Measurements from ENCODE around the gene BIRC7. TPM values are rescaled to one million over a fixed set of nuclear protein-coding genes. Genes with fewer than 3 reads are reported as not detected.

The BIRC7 gene, protein sequence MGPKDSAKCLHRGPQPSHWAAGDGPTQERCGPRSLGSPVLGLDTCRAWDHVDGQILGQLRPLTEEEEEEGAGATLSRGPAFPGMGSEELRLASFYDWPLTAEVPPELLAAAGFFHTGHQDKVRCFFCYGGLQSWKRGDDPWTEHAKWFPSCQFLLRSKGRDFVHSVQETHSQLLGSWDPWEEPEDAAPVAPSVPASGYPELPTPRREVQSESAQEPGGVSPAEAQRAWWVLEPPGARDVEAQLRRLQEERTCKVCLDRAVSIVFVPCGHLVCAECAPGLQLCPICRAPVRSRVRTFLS
- total RNA-seq = not detected
- long read RNA-seq = 0 reads

GRCh38 chr20:63235399-63235983, at the start of gene BIRC7:
TSS of gene BIRC7 (plus strand) at chr20:63235905. CDS start at chr20:63236097, 192 bp downstream.
- ATAC-seq (no peak), DNase-seq (ENCODE audit: missing footprints) (no peak)
- intact Hi-C loops (cut with DNase I) = no loop called here

DNA sequence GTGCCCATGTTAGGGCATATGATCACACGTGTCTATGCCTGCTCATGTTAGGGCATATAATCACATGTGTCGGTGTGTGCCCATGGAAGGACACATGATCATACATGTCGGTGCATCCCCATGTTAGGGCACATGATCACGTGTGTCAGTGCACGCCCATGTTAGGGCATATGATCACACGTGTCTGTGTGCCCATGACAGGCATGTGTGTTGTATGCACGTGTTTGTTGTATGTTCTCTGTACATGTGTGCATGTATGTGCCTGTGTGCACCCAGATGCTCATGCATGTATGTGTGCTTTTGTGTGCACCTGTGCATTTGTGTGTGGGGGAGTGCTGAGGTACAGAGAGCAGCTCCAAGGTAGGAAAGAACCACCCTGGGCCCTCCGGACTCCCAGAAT, 49.6 kb upstream of the BIRC7 start:
- intact Hi-C loops (cut with DNase I) = no loop called here
- DNase-seq (ENCODE audit: missing footprints) (no peak), ATAC-seq (no peak)

DNA sequence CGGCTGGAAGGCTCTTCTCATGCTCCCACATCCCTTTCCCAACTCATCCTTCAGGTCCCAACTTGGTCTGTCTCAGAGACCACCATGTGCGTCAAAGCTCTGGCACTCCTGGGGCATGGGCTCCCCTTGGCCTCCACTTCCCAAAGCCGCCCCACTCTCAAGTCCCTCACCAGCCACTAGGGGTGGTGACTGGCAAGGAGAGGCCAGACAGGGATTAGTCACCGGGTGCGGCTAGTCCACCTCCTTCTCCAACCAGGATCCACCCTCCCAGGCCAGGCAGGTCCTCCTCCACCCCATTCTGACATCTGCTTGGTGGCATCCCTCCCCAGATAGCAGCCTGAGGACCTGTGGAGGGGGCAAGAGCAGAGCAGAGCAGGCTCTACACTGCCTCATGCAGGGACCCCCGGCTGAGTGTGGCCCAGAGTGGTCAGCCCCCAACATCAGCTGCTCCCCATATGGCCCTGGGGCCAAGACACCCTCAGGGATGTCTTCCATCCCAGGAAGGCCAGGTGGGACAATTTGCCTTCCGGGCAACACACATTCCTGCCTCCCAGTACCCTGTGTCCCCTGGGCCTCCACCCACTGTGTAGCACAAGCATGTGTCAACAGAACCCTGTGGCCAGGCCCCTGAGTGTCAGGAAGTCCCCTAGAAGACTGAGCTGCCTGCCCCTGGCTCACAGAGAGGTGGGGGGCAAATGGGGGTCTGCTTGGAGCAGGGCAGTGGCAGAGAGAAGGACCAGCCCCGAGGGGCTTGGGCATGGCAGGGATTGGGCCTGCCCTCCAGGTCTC, 49.0 kb upstream of the BIRC7 start:
- intact Hi-C loops (cut with DNase I) = no loop called here
- ATAC-seq = no peak
- no peak for DNase-seq (ENCODE audit: missing footprints)

DNA sequence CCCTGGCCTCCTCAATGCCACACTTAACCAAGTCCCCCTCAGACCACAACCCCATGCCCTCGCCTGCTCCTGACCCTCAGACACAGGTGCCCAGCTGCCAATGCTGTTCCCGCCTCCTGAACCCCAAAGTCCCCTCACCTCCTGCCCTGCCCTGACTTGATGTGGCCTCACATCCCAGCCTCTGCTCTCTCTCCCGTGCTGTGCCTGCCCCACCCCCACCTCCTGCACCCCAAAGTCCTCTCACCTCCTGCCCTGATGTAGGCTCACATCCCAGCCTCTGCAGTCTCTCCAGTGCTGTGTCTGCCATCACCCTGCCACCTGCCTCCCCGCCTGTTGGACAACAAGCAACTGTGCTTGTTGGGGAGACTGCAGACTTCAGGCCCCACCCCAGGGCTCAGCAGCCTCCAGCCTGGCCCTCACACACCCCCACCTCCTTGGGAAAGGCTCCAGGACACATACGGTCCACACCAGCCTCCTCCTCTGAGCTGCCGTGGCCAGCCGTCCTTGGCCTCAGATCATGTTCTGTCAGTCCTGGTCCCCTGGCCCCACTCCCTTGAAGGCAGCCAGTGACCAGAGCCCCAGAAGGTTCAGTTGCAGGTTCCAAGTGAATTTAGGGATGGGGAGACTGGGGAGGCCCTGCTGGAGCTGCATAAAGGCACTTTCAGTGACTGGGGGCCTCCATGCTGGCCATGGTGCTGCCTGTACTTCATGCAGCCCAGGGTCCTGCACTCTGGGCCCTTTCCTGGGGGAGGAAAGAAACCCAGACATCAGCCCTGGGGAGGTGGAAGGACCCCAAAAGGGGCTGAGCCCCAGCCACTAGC, 48.2 kb upstream of the BIRC7 start:
- no peak for ATAC-seq
- intact Hi-C loops (cut with DNase I) = no loop called here
- DNase-seq (ENCODE audit: missing footprints) = no peak

DNA sequence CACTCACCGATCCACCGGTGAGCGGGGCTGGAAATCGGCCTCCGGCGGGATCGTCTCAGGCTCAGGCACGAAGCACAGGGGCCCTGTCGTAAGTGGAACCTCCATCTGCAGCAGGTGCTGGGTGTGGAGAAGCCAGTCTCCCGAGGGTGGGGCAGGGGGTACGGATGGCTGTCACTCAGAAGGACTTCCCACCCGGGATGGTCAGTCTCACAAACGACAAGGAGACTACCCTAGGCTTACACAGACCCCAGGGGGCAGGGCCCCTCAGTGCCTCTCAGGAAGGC, 47.6 kb upstream of the BIRC7 start:
- no peak for ATAC-seq
- no peak for DNase-seq (ENCODE audit: missing footprints)
- intact Hi-C loops (cut with DNase I) = no loop called here

GRCh38 chr20:63188641-63189321, 46.9 kb upstream of the BIRC7 start:
- intact Hi-C loops (cut with DNase I) = no loop called here
- ATAC-seq (no peak), DNase-seq (ENCODE audit: missing footprints) (no peak)

DNA sequence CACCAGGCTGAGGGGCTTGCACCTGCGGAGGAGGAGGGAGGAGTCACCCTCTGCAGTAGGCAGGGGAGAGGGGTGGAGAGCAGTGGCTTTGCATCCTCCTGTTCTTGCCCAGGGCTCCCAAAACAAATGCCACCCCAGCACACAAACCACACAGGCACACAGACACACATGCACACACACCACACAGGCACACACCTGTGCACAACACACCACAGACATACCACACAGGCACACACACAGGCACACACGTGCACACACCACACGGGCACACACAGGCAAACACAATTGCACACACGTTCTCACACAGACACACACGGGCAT, 46.4 kb upstream of the BIRC7 start:
- no peak for DNase-seq (ENCODE audit: missing footprints)
- ATAC-seq = no peak
- intact Hi-C loops (cut with DNase I) = no loop called here

GRCh38 chr20:63189846-63190559, 45.7 kb upstream of the BIRC7 start:
- ATAC-seq = no peak
- intact Hi-C loops (cut with DNase I) = no loop called here
- DNase-seq (ENCODE audit: missing footprints) = no peak

- DNase-seq (ENCODE audit: missing footprints) (no peak), ATAC-seq (no peak)
- intact Hi-C loops (cut with DNase I) = no loop called here
Observed at GRCh38 chr20:63190828-63191227, 44.9 kb upstream of the BIRC7 start.

GRCh38 chr20:63191400-63191799, 44.3 kb upstream of the BIRC7 start:
- no peak for ATAC-seq
- intact Hi-C loops (cut with DNase I) = no loop called here
- no peak for DNase-seq (ENCODE audit: missing footprints)

DNA sequence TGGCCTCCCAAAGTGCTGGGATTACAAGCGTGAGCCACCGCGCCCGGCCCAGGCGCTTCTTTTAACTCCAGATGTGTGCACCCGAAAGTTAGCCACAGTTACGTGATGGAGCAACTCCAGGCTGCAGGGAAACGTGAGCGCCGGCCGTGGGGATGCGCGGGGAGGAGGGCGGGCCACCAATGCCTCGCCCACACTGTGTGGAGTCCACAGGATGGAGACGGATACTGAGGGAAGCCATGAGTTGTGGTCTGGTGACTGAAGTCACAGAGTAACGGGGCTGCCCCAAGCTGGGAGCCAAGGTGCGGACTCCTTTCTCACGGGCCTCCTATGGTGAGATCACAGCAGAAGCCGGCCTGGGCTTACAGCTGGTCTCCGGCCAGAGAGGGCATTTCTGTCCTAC, 43.0 kb upstream of the BIRC7 start:
- intact Hi-C loops (cut with DNase I) = no loop called here
- DNase-seq (ENCODE audit: missing footprints) (peak; percentile 47), ATAC-seq (no peak)

DNA sequence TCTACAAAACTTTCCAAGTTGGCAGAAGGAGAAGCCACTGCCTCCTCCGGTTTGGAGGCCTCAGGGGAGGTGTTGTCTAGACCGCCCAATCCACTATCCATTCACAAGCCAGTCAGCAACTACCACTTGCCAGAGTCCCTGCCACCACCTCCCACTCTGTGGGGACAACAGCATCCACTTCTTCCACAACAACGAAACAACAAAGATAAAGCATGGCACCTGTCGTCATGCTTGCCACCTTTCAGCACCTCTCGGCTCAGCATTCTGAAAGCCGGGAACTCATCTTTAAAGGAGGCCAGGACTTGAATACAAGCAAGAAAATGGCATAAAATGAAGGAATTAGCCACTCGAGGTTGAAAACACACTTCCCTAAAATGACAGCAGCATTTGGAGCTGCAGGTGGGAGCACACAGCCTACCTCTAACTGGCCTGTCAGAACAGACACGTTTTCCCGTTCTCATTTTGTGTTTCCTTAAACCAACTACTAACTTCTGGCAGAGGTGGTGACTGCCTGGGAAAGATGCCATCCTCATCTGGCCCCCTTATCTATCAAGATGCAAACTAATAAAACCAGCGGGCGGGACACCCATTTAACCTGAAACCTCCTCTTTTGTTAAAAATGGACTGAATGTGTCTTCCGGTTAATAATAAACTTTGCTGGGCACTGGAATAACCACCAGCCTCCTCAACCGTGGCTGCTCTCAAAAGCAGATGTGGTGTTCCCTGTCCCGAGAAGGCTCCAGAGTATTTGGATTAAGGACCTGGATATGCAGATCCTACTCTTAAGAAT, 41.5 kb upstream of the BIRC7 start:
- intact Hi-C loops (cut with DNase I) = no loop called here
- ATAC-seq (no peak), DNase-seq (ENCODE audit: missing footprints) (peak; percentile 30)

- ATAC-seq (no peak), DNase-seq (ENCODE audit: missing footprints) (no peak)
- intact Hi-C loops (cut with DNase I) = no loop called here
Observed at GRCh38 chr20:63194797-63195173, 40.9 kb upstream of the BIRC7 start.

GRCh38 chr20:63196768-63197470, 38.8 kb upstream of the BIRC7 start:
- intact Hi-C loops (cut with DNase I) = no loop called here
- ATAC-seq (peak; percentile 47), DNase-seq (ENCODE audit: missing footprints) (peak; percentile 58)

- intact Hi-C loops (cut with DNase I) = no loop called here
- no peak for ATAC-seq
- peak; percentile 45 for DNase-seq (ENCODE audit: missing footprints)
Observed at GRCh38 chr20:63198606-63199005, 37.1 kb upstream of the BIRC7 start.

GRCh38 chr20:63202021-63202420, 33.7 kb upstream of the BIRC7 start:
- intact Hi-C loops (cut with DNase I) = no loop called here
- ATAC-seq (no peak), DNase-seq (ENCODE audit: missing footprints) (peak; percentile 65)

GRCh38 chr20:63202811-63203526, 32.7 kb upstream of the BIRC7 start:
- peak; percentile 55 for DNase-seq (ENCODE audit: missing footprints)

More at GRCh38 chr20:63202811-63203526, 32.7 kb upstream of the BIRC7 start:
- intact Hi-C loops (cut with DNase I) = no loop called here
- ATAC-seq = no peak

All from Right ventricle myocardium inferior (tissue), 1 donor.